ENCODE data around the gene TRAM2.

The TRAM2 gene

GRCh38 chr6:52531396-52531795 is 45.5 kb downstream of the TRAM2 start:
- TF ChIP-seq ZFX (IDR thresholded peaks at IDR 0.05), result no peak
- TF ChIP-seq, protein P1, sequence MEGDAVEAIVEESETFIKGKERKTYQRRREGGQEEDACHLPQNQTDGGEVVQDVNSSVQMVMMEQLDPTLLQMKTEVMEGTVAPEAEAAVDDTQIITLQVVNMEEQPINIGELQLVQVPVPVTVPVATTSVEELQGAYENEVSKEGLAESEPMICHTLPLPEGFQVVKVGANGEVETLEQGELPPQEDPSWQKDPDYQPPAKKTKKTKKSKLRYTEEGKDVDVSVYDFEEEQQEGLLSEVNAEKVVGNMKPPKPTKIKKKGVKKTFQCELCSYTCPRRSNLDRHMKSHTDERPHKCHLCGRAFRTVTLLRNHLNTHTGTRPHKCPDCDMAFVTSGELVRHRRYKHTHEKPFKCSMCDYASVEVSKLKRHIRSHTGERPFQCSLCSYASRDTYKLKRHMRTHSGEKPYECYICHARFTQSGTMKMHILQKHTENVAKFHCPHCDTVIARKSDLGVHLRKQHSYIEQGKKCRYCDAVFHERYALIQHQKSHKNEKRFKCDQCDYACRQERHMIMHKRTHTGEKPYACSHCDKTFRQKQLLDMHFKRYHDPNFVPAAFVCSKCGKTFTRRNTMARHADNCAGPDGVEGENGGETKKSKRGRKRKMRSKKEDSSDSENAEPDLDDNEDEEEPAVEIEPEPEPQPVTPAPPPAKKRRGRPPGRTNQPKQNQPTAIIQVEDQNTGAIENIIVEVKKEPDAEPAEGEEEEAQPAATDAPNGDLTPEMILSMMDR (conservative IDR thresholded peaks at IDR 0.05), result no peak
- no peak overlapping the region for H3K27ac ChIP-seq

DNA sequence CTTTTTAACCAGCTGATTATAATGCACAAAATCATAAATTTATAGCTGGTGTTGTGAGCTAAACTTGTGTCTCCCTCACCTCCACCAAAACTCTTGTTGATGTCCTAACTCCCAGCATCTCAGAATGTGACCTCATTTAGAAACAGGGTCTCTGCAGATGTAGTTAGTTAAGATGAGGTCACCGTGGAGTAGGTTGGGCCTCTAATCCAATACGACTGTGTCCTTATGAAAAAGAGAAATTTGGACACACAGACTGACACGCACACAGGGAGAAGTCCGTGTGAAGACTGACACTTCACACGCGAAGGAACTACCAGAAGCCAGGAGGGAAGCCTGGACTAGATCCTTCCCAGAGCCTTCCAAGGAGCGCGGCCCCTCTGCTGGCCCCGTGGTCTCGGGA is 46.5 kb downstream of the TRAM2 start:
- no peak overlapping the region for H3K27ac ChIP-seq
- no peak for TF ChIP-seq ZFX (IDR thresholded peaks at IDR 0.05)
- TF ChIP-seq, protein P1 (conservative IDR thresholded peaks at IDR 0.05), result no peak

GRCh38 chr6:52529311-52529710 is 47.5 kb downstream of the TRAM2 start:
- no peak overlapping the region for H3K27ac ChIP-seq
- TF ChIP-seq, protein P1 (conservative IDR thresholded peaks at IDR 0.05), result no peak
- no peak for TF ChIP-seq ZFX (IDR thresholded peaks at IDR 0.05)

DNA sequence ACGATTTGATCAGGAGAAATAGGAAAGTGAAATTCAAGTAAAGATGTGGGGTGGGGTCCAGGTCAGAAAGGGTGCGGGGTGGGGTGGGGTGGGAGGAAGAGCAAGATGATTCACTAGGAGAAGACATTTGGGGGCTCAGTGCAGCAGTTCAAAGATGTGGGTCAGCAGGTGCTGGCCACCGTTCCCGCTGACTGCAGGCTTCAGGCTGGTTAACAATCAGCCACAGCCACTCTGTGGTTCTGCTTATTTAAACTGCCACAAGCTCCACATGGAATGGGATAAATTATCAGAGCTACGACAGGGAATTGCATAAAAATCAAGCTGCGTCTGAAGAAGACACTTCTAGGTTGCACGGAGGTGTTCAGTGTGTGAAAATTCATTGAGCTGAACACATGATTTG is 49.4 kb downstream of the TRAM2 start:
- TF ChIP-seq ZFX (IDR thresholded peaks at IDR 0.05), result no peak
- TF ChIP-seq, protein P1 (conservative IDR thresholded peaks at IDR 0.05), result no peak
- no peak overlapping the region for H3K27ac ChIP-seq

GRCh38 chr6:52526634-52527033 is 50.2 kb downstream of the TRAM2 start:
- no peak overlapping the region for H3K27ac ChIP-seq
- TF ChIP-seq, protein P1 (conservative IDR thresholded peaks at IDR 0.05), result no peak
- no peak for TF ChIP-seq ZFX (IDR thresholded peaks at IDR 0.05)

DNA sequence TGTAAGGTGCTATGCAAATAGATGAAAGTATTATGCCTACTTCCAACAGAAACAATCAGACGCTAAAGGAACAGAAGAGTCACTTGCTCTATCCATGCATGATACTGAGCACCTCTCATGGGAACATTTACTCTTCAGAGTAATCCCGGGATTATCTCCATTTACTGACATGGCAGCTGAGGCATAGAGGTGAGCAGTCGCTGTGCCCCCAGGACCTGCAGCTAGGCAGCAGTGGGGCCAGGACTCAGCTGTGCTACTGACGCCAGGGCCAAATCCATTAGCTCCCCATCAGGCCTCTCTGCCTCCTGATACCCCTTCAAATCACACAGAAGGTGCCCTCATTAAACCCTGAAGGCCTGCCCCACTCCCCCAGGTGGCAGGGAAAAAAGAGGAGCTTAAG is 51.9 kb downstream of the TRAM2 start:
- TF ChIP-seq, protein P1 (conservative IDR thresholded peaks at IDR 0.05), result no peak
- TF ChIP-seq ZFX (IDR thresholded peaks at IDR 0.05), result no peak
- no peak overlapping the region for H3K27ac ChIP-seq

GRCh38 chr6:52523378-52524142 is 53.3 kb downstream of the TRAM2 start:
- no peak overlapping the region for H3K27ac ChIP-seq
- TF ChIP-seq ZFX (IDR thresholded peaks at IDR 0.05), result no peak
- TF ChIP-seq, protein P1 (conservative IDR thresholded peaks at IDR 0.05), result no peak
